Measurements from ENCODE around the gene DPP10. TPM values are rescaled to one million over a fixed set of nuclear protein-coding genes. Genes with fewer than 3 reads are reported as not detected.
"Not testable (repeated sequence)": the region's sequence is repeated elsewhere in the genome, so short reads cannot be mapped to it uniquely, and the experiment has no call there.

DPP10 gene
- total RNA-seq, 1 experiment from 2014 or later, result not detected

- H3K4me1 ChIP-seq (ENCODE audit: insufficient read depth, low read length), result no peaks in the 10 kb centered on the region
- ChIA-PET CTCF (no interaction called here), POLR2A (ENCODE audit: unreplicated experiment) (no interaction called here)
- H3K27me3 ChIP-seq (ENCODE audit: low read length), result no peaks in the 10 kb centered on the region
- H3K79me2 ChIP-seq (ENCODE audit: low read length), result no peaks in the 10 kb centered on the region
- no peak overlapping the region for H3K4me3 ChIP-seq (ENCODE audit: low read length)
- BruUV-seq (replicated peaks), result no TSS peak
- no peaks in the 10 kb centered on the region for H3K36me3 ChIP-seq (ENCODE audit: low read depth, low read length)
- intact Hi-C loops (cut with micrococcal nuclease), result no loop called here
- no peaks in the 10 kb centered on the region for H3K9me2 ChIP-seq (replicated peaks; ENCODE audit: low read length)
- no peak overlapping the region for H3K9ac ChIP-seq (ENCODE audit: low read length)
- ATAC-seq (no peak), DNase-seq (no peak)
- no peak overlapping the region for H2AFZ ChIP-seq (ENCODE audit: low read length)
- no peak overlapping the region for H3K27ac ChIP-seq (ENCODE audit: low read length)
- no peaks in the 10 kb centered on the region for H3K9me3 ChIP-seq (ENCODE audit: low read length)
- H3K4me2 ChIP-seq (ENCODE audit: low read length), result no peak overlapping the region
- TF ChIP-seq EZH2 (IDR thresholded peaks at IDR 0.05; ENCODE audit: low read length, unreplicated experiment), result no peak
- no peak for TF ChIP-seq EZH2phosphoT487 (IDR thresholded peaks at IDR 0.05; ENCODE audit: borderline replicate concordance, low read length)
- TF ChIP-seq CTCF (conservative IDR thresholded peaks at IDR 0.05; ENCODE audit: low read depth, low read length), result no peak
- H4K20me1 ChIP-seq (ENCODE audit: low read length), result no peaks in the 10 kb centered on the region
- no peaks in the 10 kb centered on the region for H3F3A ChIP-seq (ENCODE audit: low read length, unreplicated experiment)
These were observed 517.9 kb downstream of the DPP10 start for GRCh38 chr2:114960389-114960788.

DNA sequence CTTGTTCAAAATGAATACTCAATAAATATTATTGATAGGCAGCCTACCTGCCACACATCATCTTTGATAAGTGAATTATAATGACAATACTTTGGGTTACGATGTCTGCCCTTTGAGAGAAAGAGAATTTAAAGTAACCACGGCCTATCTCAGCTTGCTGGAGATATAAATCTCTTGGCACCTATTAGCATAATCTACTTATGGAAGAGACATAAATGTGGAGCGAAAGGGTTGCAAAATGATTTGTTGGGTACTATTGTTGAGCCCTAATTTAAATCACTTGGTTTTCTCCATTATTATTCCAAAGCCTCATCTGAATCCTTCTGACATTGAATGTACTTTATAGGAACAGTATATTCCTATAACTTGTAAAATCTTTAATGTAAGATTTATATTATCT, 520.1 kb downstream of the DPP10 start:
- Histone ChIP-seq H3K27ac (ENCODE audit: low read length) (no peak overlapping the region), H3K36me3 (ENCODE audit: low read depth, low read length) (no peaks in the 10 kb centered on the region), H3K9me2 (replicated peaks; ENCODE audit: low read length) (no peaks in the 10 kb centered on the region), H3K4me3 (ENCODE audit: low read length) (no peak overlapping the region), H3F3A (ENCODE audit: low read length, unreplicated experiment) (no peaks in the 10 kb centered on the region), H3K9ac (ENCODE audit: low read length) (no peak overlapping the region), H3K79me2 (ENCODE audit: low read length) (no peaks in the 10 kb centered on the region), H2AFZ (ENCODE audit: low read length) (no peak overlapping the region), H3K27me3 (ENCODE audit: low read length) (no peaks in the 10 kb centered on the region), H3K4me1 (ENCODE audit: insufficient read depth, low read length) (no peaks in the 10 kb centered on the region), H3K9me3 (ENCODE audit: low read length) (no peaks in the 10 kb centered on the region), H4K20me1 (ENCODE audit: low read length) (no peaks in the 10 kb centered on the region), H3K4me2 (ENCODE audit: low read length) (no peak overlapping the region)
- DNase-seq (no peak), ATAC-seq (no peak)
- intact Hi-C loops (cut with micrococcal nuclease), result no loop called here
- ChIA-PET POLR2A (ENCODE audit: unreplicated experiment) (no interaction called here), CTCF (no interaction called here)
- BruUV-seq (replicated peaks), result no TSS peak
- TF ChIP-seq EZH2phosphoT487 (IDR thresholded peaks at IDR 0.05; ENCODE audit: borderline replicate concordance, low read length) (no peak), CTCF (conservative IDR thresholded peaks at IDR 0.05; ENCODE audit: low read depth, low read length) (no peak), EZH2 (IDR thresholded peaks at IDR 0.05; ENCODE audit: low read length, unreplicated experiment) (no peak)

GRCh38 chr2:114968748-114969400, 526.4 kb downstream of the DPP10 start:
- H3K4me3 ChIP-seq (ENCODE audit: low read length), result no peak overlapping the region
- no peak for ATAC-seq
- TF ChIP-seq EZH2 (IDR thresholded peaks at IDR 0.05; ENCODE audit: low read length, unreplicated experiment) (no peak), EZH2phosphoT487 (IDR thresholded peaks at IDR 0.05; ENCODE audit: borderline replicate concordance, low read length) (no peak), CTCF (conservative IDR thresholded peaks at IDR 0.05; ENCODE audit: low read depth, low read length) (no peak)
- H3K79me2 ChIP-seq (ENCODE audit: low read length), result no peaks in the 10 kb centered on the region
- no peaks in the 10 kb centered on the region for H3K9me2 ChIP-seq (replicated peaks; ENCODE audit: low read length)
- no peak overlapping the region for H3K4me2 ChIP-seq (ENCODE audit: low read length)
- POLR2A ChIA-PET (ENCODE audit: unreplicated experiment), result no interaction called here
- BruUV-seq (replicated peaks), result no TSS peak
- no peak overlapping the region for H3K9ac ChIP-seq (ENCODE audit: low read length)
- CTCF ChIA-PET, result no interaction called here
- no peaks in the 10 kb centered on the region for H3K4me1 ChIP-seq (ENCODE audit: insufficient read depth, low read length)
- intact Hi-C loops (cut with micrococcal nuclease), result no loop called here
- H4K20me1 ChIP-seq (ENCODE audit: low read length), result no peaks in the 10 kb centered on the region
- DNase-seq, result no peak
- H2AFZ ChIP-seq (ENCODE audit: low read length), result no peak overlapping the region
- H3K27me3 ChIP-seq (ENCODE audit: low read length), result no peaks in the 10 kb centered on the region
- no peaks in the 10 kb centered on the region for H3F3A ChIP-seq (ENCODE audit: low read length, unreplicated experiment)
- H3K9me3 ChIP-seq (ENCODE audit: low read length), result no peaks in the 10 kb centered on the region
- H3K27ac ChIP-seq (ENCODE audit: low read length), result no peak overlapping the region
- no peaks in the 10 kb centered on the region for H3K36me3 ChIP-seq (ENCODE audit: low read depth, low read length)

DNA sequence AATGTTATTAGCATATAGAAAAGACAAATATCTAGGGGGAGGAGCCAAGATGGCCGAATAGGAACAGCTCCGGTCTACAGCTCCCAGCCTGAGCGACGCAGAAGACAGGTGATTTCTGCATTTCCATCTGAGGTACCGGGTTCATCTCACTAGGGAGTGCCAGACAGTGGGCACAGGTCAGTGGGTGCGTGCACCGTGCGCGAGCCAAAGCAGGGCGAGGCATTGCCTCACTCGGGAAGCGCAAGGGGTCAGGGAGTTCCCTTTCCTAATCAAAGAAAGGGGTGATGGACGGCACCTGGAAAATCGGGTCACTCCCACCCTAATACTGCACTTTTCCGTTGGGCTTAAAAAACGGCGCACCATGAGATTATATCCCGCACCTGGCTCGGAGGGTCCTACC, 561.9 kb downstream of the DPP10 start:
- H3K4me1 ChIP-seq (ENCODE audit: insufficient read depth, low read length); H3K4me2 ChIP-seq (ENCODE audit: low read length); H3K9me3 ChIP-seq (ENCODE audit: low read length); DNase-seq; H3K79me2 ChIP-seq (ENCODE audit: low read length); H3K4me3 ChIP-seq (ENCODE audit: low read length); POLR2A ChIA-PET (ENCODE audit: unreplicated experiment); H4K20me1 ChIP-seq (ENCODE audit: low read length); CTCF ChIA-PET; H3K9me2 ChIP-seq (replicated peaks; ENCODE audit: low read length); H2AFZ ChIP-seq (ENCODE audit: low read length); H3F3A ChIP-seq (ENCODE audit: low read length, unreplicated experiment); intact Hi-C loops (cut with micrococcal nuclease); H3K9ac ChIP-seq (ENCODE audit: low read length); H3K27ac ChIP-seq (ENCODE audit: low read length); BruUV-seq (replicated peaks); H3K36me3 ChIP-seq (ENCODE audit: low read depth, low read length); H3K27me3 ChIP-seq (ENCODE audit: low read length); ATAC-seq: not testable (repeated sequence)

Measured in PC-3 (cell line).